ENCODE data around the gene CERK. TPM values are rescaled to one million over a fixed set of nuclear protein-coding genes. Genes with fewer than 3 reads are reported as not detected.
A peak's percentile ranks its signal among the peaks of the same experiment; 100 is the strongest.

CERK gene
- total RNA-seq, 2 experiments from 2014 or later: 54.4 to 55.0 TPM

DNA sequence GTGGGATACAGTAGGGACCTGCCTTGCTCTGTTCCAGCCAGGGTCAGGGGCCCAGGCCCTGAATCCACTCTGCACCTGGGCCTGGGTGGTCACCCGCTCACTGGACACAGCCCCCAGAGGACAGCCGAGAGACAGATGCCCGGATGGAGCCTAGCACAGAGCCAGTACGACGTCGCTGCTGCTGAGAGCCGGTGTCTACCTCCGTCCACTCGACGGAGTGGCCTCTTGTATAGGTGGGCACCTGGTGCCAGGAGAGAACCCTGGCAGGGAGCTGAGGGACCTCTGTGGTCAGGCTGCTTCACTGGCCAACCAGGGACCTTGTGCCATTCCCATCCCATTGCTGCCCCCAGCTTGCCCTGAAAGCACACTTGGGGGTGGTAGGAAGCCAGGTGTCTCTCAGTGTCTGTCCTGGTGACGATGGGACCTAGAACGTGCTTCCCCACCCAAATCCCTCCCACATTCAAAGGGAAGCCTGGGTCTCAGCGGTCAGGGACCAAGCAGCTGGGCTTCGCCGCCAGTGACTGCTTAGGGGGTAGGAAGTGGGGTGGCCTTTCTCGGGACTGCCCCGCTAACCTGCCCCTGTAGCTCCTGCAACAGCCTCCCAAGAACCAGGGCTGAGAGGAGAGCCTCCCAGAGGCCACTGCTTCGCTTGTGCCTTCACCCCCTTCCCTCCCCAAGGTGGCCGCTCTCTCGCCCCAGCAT lies 10.3 kb upstream of the CERK start:
- no peaks in the 10 kb centered on the region for H3K27me3 Mint-ChIP-seq
- no peaks in the 10 kb centered on the region for H3K36me3 Mint-ChIP-seq
- ChIA-PET CTCF (interaction anchor here (1.5 to 3.9 kb wide), 3 partner anchors 9 to 50 kb away, joined by 5 to 57 read pairs (median 7); partner anchors contain the start of gene TBC1D22A), POLR2A (interaction anchor here (0.6 to 2.4 kb wide), 3 partner anchors 9 to 50 kb away, joined by 3 to 12 read pairs (median 7); partner anchors contain the start of gene TBC1D22A)
- DNase-seq: no peak
- intact Hi-C loops (cut with micrococcal nuclease): no loop called here
- H3K4me1 Mint-ChIP-seq (ENCODE audit: low read depth): peaks cover 27% of the 10 kb centered on the region
- no peaks in the 10 kb centered on the region for H3K9me3 Mint-ChIP-seq
- peak overlapping the region; percentile 74 for H3K27ac Mint-ChIP-seq
- H3K4me3 Mint-ChIP-seq: no peak overlapping the region

DNA sequence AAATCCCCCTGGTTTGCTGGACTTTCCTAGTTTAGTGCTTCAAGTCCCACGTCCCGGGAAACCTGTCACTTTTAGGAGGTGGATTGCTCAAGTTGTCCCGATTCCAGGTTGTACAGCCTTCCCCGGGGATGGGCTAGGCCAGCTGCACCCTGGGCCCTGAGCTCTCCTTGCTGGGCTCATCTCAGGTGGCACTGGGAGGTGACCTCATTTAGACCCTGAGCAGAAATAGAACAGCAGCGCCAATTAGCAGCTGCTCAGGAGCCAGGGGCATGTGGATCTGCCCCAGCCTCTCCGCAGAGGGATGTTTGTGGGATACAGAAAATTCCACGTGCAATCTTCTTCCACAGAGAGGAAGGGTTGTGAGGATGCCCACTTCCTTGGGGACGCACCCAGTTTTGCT lies 9.6 kb upstream of the CERK start:
- DNase-seq: no peak
- no peak overlapping the region for H3K27ac Mint-ChIP-seq
- H3K27me3 Mint-ChIP-seq: no peaks in the 10 kb centered on the region
- H3K4me3 Mint-ChIP-seq: no peak overlapping the region
- ChIA-PET POLR2A (no interaction called here), CTCF (interaction anchor here (1.0 to 3.9 kb wide), 2 partner anchors 11 to 12 kb away, joined by 3 to 57 read pairs; partner anchors contain the start of gene TBC1D22A)
- intact Hi-C loops (cut with micrococcal nuclease): no loop called here
- H3K4me1 Mint-ChIP-seq (ENCODE audit: low read depth): peaks cover 27% of the 10 kb centered on the region
- H3K36me3 Mint-ChIP-seq: peaks cover 4% of the 10 kb centered on the region
- peaks cover 7% of the 10 kb centered on the region for H3K9me3 Mint-ChIP-seq

DNA sequence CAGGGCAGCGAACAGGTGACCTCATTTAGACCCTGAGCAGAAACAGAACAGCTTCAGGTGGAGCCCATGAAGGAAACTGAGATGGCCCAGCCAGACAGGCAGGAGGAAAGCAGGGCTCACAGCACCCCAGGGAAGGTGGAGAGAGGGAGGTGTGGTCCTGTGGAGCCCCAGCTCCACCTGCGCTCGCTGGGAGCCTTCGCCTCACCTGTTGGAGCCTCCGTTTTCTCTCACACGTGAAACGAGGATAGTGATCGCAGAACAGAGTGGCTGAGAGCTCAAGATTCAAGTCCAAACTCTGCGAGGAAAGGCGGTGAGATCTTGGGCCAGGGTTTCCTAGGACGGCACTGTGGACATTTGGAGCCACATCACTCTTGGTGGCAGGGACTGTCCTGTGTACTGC lies 8.6 kb upstream of the CERK start:
- Mint-ChIP-seq H3K36me3 (peaks cover 4% of the 10 kb centered on the region), H3K27ac (no peak overlapping the region), H3K4me1 (ENCODE audit: low read depth) (peaks cover 27% of the 10 kb centered on the region), H3K4me3 (no peak overlapping the region), H3K27me3 (no peaks in the 10 kb centered on the region), H3K9me3 (peaks cover 7% of the 10 kb centered on the region)
- intact Hi-C loops (cut with micrococcal nuclease): no loop called here
- ChIA-PET CTCF (interaction anchor here (1.0 kb wide), 1 partner anchor 12 kb away, joined by 3 read pairs; no protein-coding TSS in a partner anchor), POLR2A (no interaction called here)
- DNase-seq: no peak

DNA sequence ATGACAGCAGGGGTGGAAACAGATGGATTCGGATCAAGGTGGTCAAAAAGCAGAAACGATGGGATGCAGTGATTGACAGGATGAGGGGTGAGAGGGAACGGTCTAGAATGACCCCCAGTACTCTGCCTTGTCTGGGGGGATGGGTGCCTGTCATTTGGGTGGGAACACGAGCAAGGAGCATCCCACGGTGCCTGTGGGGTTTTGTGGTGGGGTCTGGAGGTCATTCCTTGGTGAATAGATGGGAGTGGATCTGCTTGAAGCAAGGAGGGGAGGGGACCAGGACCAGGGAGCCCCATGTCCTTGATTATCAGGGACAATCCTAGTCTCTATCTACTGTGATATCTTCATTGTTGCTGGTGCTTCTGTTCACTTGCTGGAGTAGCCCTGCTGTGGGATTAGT lies 8.1 kb upstream of the CERK start:
- intact Hi-C loops (cut with micrococcal nuclease): no loop called here
- ChIA-PET CTCF (interaction anchor here (2.0 kb wide), 1 partner anchor 12 kb away, joined by 5 read pairs; no protein-coding TSS in a partner anchor), POLR2A (no interaction called here)
- Mint-ChIP-seq H3K36me3 (peaks cover 4% of the 10 kb centered on the region), H3K4me1 (ENCODE audit: low read depth) (peaks cover 26% of the 10 kb centered on the region), H3K27ac (no peak overlapping the region), H3K4me3 (no peak overlapping the region), H3K27me3 (no peaks in the 10 kb centered on the region), H3K9me3 (peaks cover 7% of the 10 kb centered on the region)
- no peak for DNase-seq

DNA sequence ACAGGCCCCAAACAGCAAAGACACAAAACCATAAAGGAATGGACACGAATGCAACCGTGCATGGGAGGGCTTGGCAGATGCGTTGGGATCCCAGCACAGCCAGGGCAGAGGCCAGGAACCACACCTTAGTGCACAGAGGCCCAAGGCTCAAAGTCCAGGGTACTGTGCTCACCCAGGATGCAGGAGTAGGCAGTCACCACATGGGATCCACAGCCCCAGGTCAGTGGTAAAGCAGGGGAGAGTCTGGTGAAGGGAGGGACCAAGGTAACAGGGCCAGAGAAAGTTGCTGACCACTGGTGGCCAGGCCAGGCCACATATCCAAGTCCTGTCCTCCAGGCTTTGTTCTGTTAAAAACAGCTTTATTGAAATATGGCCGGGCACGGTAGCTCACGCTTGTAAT lies 6.5 kb upstream of the CERK start:
- Mint-ChIP-seq H3K4me3 (no peak overlapping the region), H3K27ac (no peak overlapping the region), H3K9me3 (peaks cover 7% of the 10 kb centered on the region), H3K36me3 (peaks cover 4% of the 10 kb centered on the region), H3K27me3 (no peaks in the 10 kb centered on the region), H3K4me1 (ENCODE audit: low read depth) (peaks cover 11% of the 10 kb centered on the region)
- intact Hi-C loops (cut with micrococcal nuclease): no loop called here
- CTCF ChIA-PET: interaction anchor here (2.0 kb wide), 1 partner anchor 14 kb away, joined by 5 read pairs; no protein-coding TSS in a partner anchor
- POLR2A ChIA-PET: no interaction called here
- no peak for DNase-seq

DNA sequence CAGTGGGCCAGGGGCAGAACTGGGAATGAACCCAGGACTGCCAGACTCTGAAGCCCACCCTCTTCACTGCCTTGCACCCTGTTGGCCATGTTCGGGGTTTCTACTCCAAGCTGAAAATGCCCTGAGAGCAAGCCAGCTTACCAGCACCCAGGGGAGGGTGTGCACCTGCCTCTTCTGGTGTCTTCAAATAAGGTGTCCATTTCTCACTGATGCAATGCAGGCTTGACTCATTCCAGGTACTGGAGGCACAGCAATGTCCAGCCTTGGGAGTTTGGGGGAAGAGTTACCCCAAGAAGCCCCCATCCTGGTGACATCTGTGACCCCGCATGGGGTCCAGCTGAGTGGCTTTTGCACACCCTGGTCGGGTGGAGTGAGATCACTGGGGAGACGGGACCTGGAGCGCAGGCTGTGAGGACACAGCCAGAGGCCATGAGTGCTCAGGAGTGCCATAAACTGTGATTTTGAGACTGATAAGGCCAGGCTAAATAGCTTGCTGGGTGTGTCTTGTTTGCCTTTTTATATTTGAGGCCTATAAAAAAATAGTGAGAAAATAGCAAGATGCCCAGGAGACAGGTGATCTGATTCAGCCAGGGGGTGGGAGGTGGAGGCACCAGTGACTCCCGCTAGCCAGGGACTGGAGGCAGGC lies 4.6 kb upstream of the CERK start:
- Mint-ChIP-seq H3K4me3 (no peak overlapping the region), H3K36me3 (peaks cover 4% of the 10 kb centered on the region), H3K27ac (no peak overlapping the region), H3K9me3 (peaks cover 7% of the 10 kb centered on the region), H3K4me1 (ENCODE audit: low read depth) (peaks cover 6% of the 10 kb centered on the region), H3K27me3 (no peaks in the 10 kb centered on the region)
- DNase-seq: no peak
- CTCF ChIA-PET: interaction anchor here (0.6 kb wide), 1 partner anchor 16 kb away, joined by 4 read pairs; no protein-coding TSS in a partner anchor
- POLR2A ChIA-PET: no interaction called here
- intact Hi-C loops (cut with micrococcal nuclease): no loop called here

DNA sequence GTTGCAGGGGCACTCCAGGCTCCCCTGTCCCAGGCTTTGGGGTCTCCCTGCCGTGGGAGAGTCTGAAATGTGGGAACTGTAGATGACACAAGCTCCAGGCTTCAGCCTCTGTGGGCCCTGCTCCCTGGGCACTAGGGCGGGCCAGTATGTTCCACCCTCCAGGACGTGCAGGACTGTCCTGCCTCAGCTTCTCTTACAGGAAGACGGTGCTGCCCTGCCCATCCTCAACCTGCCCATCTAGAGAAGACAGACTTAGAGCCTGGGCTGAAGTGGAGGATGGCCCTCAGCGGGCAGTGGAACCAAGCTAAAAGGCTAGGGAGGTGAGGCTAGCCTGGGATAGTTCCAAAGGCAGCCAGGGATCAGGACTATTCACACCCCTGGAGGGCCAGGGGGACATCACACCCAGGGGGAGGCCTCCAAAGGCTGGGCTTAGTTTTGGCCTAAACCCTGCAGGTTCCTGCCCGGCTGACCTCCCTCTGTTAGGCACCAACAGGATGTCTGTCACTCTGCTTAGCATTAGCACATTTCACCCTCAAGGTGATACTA lies 4.0 kb upstream of the CERK start:
- intact Hi-C loops (cut with micrococcal nuclease): no loop called here
- Mint-ChIP-seq H3K27me3 (no peaks in the 10 kb centered on the region), H3K27ac (no peak overlapping the region), H3K36me3 (peaks cover 6% of the 10 kb centered on the region), H3K4me1 (ENCODE audit: low read depth) (peaks cover 6% of the 10 kb centered on the region), H3K4me3 (no peak overlapping the region), H3K9me3 (peaks cover 7% of the 10 kb centered on the region)
- ChIA-PET CTCF (interaction anchor here (2.0 to 4.1 kb wide), 2 partner anchors 17 to 61 kb away, joined by 8 to 26 read pairs; no protein-coding TSS in a partner anchor), POLR2A (no interaction called here)
- no peak for DNase-seq

DNA sequence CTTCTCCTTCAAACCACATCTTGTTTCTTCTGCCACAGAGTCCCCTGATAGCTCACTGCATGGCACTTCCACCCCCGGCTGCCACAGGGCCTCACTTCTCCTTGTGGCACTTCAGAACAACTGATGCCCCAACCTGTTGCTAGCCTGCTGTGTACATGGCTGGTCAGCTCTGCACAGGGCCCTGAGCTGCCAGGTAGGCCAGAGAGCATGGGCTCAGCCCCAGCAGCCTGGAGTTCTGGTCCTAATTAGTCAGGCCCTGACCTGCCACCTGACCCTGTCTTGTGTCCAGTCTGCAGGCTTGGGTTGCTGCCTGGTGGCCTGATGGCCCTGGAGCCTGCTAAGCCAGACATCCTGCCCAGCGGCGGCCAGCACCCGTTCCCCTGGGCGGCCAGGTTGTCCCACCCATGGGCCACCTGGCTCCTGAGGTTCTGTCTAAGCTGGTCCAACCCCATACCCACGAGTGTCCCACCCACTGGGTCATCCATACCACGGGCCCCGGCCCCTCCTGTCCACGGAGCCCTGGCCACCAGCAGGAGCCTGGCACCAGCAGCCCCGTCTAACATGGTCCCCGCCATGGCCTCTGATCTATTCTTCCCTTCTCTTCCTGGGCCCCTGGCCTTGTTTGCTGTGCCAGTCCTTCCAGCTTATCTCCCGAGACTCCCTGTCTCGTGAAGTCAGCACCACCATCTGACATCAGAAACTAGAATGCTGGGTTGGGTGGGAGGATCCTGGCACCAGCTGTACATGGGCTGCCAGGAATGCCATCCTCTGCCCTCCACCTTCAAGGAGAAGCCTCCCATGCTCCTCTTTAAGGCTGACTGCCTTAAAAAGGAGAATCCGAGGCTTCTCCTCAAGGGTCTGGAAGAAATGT lies 3.1 kb upstream of the CERK start:
- ChIA-PET POLR2A (interaction anchor here (0.6 kb wide), 1 partner anchor 499 kb away, joined by 3 read pairs; no protein-coding TSS in a partner anchor), CTCF (interaction anchor here (2.0 to 4.1 kb wide), 2 partner anchors 17 to 62 kb away, joined by 8 to 26 read pairs; no protein-coding TSS in a partner anchor)
- peaks cover 12% of the 10 kb centered on the region for H3K4me1 Mint-ChIP-seq (ENCODE audit: low read depth)
- H3K27ac Mint-ChIP-seq: peak overlapping the region; percentile 38
- H3K9me3 Mint-ChIP-seq: peaks cover 7% of the 10 kb centered on the region
- H3K36me3 Mint-ChIP-seq: peaks cover 10% of the 10 kb centered on the region
- H3K27me3 Mint-ChIP-seq: no peaks in the 10 kb centered on the region
- intact Hi-C loops (cut with micrococcal nuclease): no loop called here
- no peak for DNase-seq
- H3K4me3 Mint-ChIP-seq: no peak overlapping the region

DNA sequence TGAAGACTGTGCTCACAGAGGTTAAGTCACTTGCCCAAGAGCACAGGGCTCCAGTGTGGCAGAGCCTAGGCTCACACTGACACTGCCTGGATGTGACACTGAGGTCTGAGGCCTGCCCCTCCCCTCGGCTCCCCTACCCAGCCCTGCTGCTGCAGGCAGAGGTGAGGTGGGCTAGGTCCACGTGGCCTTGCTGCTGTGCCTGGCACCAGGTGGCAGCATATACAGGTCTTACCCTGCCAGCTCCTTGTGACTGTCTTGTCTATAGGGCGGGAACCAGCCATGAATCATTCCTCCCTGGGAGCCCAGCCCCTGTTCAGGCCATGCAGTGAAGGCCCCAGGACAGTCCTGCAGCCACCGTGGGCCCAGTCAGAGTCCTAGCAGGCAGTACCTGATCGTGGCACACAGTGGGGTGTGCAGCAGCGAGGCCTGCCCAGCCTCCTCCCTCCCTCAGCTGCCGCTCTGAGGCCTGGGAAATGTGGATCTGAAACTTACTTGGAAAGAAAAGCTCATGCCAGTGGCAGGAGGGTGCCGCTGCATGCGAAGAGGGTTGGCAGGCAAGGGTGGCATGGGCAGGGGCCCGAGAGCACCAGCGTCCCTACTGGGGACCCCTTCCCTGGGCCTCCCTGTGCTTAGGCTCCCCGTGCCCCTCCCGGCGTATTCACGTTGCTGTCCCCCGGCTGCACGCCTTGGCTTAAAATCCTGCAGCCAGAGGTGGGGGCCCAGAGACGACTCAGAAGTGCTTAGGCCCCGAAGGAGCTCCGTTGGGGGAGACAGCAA lies 1.2 kb upstream of the CERK start:
- intact Hi-C loops (cut with micrococcal nuclease): loop anchor here (1.0 to 5.0 kb wide), 4 partner anchors 24 to 177 kb away; partner anchors contain the start of gene TBC1D22A
- ChIA-PET CTCF (interaction anchor here (0.8 to 4.1 kb wide), 10 partner anchors 10 to 176 kb away, joined by 3 to 26 read pairs (median 5); partner anchors contain the start of gene TBC1D22A), POLR2A (interaction anchor here (1.5 to 1.7 kb wide), 2 partner anchors 10 to 23 kb away, joined by 7 read pairs; partner anchors contain the start of gene TBC1D22A)
- H3K4me3 Mint-ChIP-seq: peak overlapping the region; percentile 79
- DNase-seq: peak; percentile 83
- peak overlapping the region; percentile 83 for H3K27ac Mint-ChIP-seq
- peaks cover 7% of the 10 kb centered on the region for H3K9me3 Mint-ChIP-seq
- H3K36me3 Mint-ChIP-seq: peaks cover 17% of the 10 kb centered on the region
- no peaks in the 10 kb centered on the region for H3K27me3 Mint-ChIP-seq
- peaks cover 30% of the 10 kb centered on the region for H3K4me1 Mint-ChIP-seq (ENCODE audit: low read depth)

DNA sequence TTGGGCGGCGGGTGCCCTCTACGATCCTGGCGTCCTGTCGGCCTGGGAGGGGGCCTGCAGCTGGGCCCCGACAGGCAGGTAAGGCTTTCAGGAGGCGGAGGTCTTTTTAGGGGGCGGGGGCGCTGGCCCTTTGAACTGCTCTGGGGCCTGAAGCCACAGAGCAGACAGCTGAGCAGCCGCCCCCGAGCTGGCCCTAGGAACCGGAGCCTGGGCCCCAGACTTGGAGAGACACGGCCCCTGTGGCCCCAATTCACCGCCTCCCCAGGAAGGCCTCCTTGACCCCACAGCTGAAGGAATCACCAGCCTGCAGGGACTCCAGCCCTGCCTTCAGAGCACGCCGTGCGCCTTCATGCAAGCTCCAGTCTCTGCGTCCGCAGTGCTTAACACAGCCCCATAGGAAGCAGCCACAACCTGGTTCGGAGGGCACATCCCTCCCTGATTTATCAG lies 618 bp upstream of the CERK start:
- DNase-seq: no peak
- POLR2A ChIA-PET: interaction anchor here (1.5 to 1.7 kb wide), 2 partner anchors 10 to 24 kb away, joined by 7 read pairs; partner anchors contain the start of gene TBC1D22A
- Mint-ChIP-seq H3K4me1 (ENCODE audit: low read depth) (peaks cover 33% of the 10 kb centered on the region), H3K36me3 (peaks cover 17% of the 10 kb centered on the region), H3K27ac (peak overlapping the region; percentile 83), H3K9me3 (peaks cover 7% of the 10 kb centered on the region), H3K27me3 (no peaks in the 10 kb centered on the region), H3K4me3 (peak overlapping the region; percentile 79)
- intact Hi-C loops (cut with micrococcal nuclease): loop anchor here (1.0 to 5.0 kb wide), 4 partner anchors 24 to 176 kb away; partner anchors contain the start of gene TBC1D22A
- CTCF ChIA-PET: interaction anchor here (0.6 to 4.1 kb wide), 10 partner anchors 11 to 175 kb away, joined by 3 to 26 read pairs (median 4); partner anchors contain the start of gene TBC1D22A

All from activated CD4-positive, alpha-beta memory T cell treated with anti-CD3 and anti-CD28 coated beads for 36 hours (primary cell).